Psoas muscle (tissue), 8 donors: ENCODE data around the gene CHST2. TPM values are rescaled to one million over a fixed set of nuclear protein-coding genes. Genes with fewer than 3 reads are reported as not detected.
"Not testable (repeated sequence)": the region's sequence is repeated elsewhere in the genome, so short reads cannot be mapped to it uniquely, and the experiment has no call there.

Experiments
- ATAC-seq, 4 donors: fragments of 200-7000 bp; cut with Tn5 transposase; one replicate each; pipeline ENCODE4 v1.9.1; 2020; ENCODE audit warnings: moderate library complexity in 3 of 4, mild to moderate bottlenecking in 2 of 4
- DNase-seq, 2 donors: peaks; one replicate each; pipeline ENCODE4 v3.0.0-alpha.2; 2020
- H3K27ac ChIP-seq: fragments of 200-600 bp; one replicate; pipeline ENCODE4 v1.8.0; 2022
- H3K27me3 ChIP-seq, 3 donors: fragments of 200-600 bp in 1 of 3; one replicate each; pipeline versions ENCODE4 v1.6.1 to v1.8.0; 2013 to 2022; ENCODE audit warnings: low read length in 2 of 3, mild to moderate bottlenecking in 2 of 3, moderate library complexity in 1 of 3; ENCODE audit not compliant: insufficient read depth in 3 of 3
- H3K36me3 ChIP-seq, 2 donors: fragments of 200-600 bp in 1 of 2; one replicate each; pipeline versions ENCODE4 v1.6.1 to v1.8.0; 2013 to 2022; ENCODE audit warnings: low read depth in 1 of 2, mild to moderate bottlenecking in 1 of 2, moderate library complexity in 1 of 2; ENCODE audit not compliant: insufficient read depth in 1 of 2
- H3K4me1 ChIP-seq: fragments of 200-600 bp; one replicate; pipeline ENCODE4 v1.8.0; 2022
- H3K4me3 ChIP-seq: fragments of 200-600 bp; one replicate; pipeline ENCODE4 v1.8.0; 2022; ENCODE audit warnings: mild to moderate bottlenecking
- H3K9me3 ChIP-seq: fragments of 200-600 bp; one replicate; pipeline ENCODE4 v1.8.0; 2022
- CTCF ChIP-seq: fragments of 200-600 bp; IDR thresholded peaks from one replicate; pipeline ENCODE4 v1.8.0; 2022; ENCODE audit warnings: antibody characterized with exemption
- WGBS, 3 donors: extraction: QIAGEN DNeasy Blood & Tissue Kit; methylation state at CpG; one replicate each; pipeline versions ENCODE4 v1.1.6 to v1.1.7; 2013; 5-methylcytosine and 5-hydroxymethylcytosine counted together
- intact Hi-C, 2 donors: fragments of 100-400 bp; cut with DNase I; formaldehyde crosslinking; loops; one replicate each; pipeline versions ENCODE4 v1.11.0 to v1.14.2; 2022
- long read RNA-seq, 2 donors: library from polyadenylated mRNA; unstranded; transcript quantifications; one replicate each; pipeline ENCODE4 v2.0.0, GENCODE V29; 2021
- polyA plus RNA-seq, 3 donors: library from polyadenylated mRNA; stranded (reverse); fragments of 200-250 nt; gene quantifications; one replicate each; pipeline ENCODE4 v1.2.3, GENCODE V29; 2013
- total RNA-seq, 4 donors: library from RNA; stranded (reverse); fragmentation: NEBNext Ultra II Directional in 2 of 4; extraction: Animal tissue kit (Norgen Biotek cat#: 25700) in 2 of 4; gene quantifications; one replicate each; pipeline versions ENCODE4 v1.2.1 to v1.2.4, GENCODE V29; 2021 to 2023
- donor health status: healthy with polysubstance abuse.
- donor health status: DM: no; HTN: no; CAD: no; lungs with moderate emphysema.
- donor health status: Bipolar disorder and iron deficiency.
- donor health status: healthy.
- donor health status: DM: yes; HTN: yes; CAD: no.
- donor health status: DM: no; HTN: no; CAD: no.
- donor health status: DM: no; HTN: no; CAD: no.
- donor health status: DM: yes; HTN: yes; CAD: no.

The CHST2 gene, protein sequence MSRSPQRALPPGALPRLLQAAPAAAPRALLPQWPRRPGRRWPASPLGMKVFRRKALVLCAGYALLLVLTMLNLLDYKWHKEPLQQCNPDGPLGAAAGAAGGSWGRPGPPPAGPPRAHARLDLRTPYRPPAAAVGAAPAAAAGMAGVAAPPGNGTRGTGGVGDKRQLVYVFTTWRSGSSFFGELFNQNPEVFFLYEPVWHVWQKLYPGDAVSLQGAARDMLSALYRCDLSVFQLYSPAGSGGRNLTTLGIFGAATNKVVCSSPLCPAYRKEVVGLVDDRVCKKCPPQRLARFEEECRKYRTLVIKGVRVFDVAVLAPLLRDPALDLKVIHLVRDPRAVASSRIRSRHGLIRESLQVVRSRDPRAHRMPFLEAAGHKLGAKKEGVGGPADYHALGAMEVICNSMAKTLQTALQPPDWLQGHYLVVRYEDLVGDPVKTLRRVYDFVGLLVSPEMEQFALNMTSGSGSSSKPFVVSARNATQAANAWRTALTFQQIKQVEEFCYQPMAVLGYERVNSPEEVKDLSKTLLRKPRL
- total RNA-seq, result 1 to 10 TPM; 1.1 to 2.1 (median 1.8) TPM
- polyA plus RNA-seq, result 1 to 10 TPM in 2 of 3 donors, under 1 TPM in 1; 0.64 to 2.9 (median 1.4) TPM
- long read RNA-seq, donor 1, full-length matches to known transcripts, result 1 of 2 reads
- long read RNA-seq, donor 1, partial matches to known transcripts, result 0 of 2 reads
- long read RNA-seq, donor 1, other reads (novel, unspliced or antisense), result 1 of 2 reads
- long read RNA-seq, donor 2, full-length matches to known transcripts, result 6 of 8 reads
- long read RNA-seq, donor 2, partial matches to known transcripts, result 0 of 8 reads
- long read RNA-seq, donor 2, other reads (novel, unspliced or antisense), result 2 of 8 reads

GRCh38 chr3:143119009-143119914 lies at the start of gene CHST2:
CHST2 (plus strand) TSS chr3:143119771; CDS start chr3:143120817, 1,046 bp downstream.
- TF ChIP-seq CTCF, result no peak

GRCh38 chr3:143070977-143071551 lies 48.5 kb upstream of the CHST2 start:
- no peak overlapping the region for H3K27ac ChIP-seq
- no peak for TF ChIP-seq CTCF
- 66 to 83% (median 78%) methylated on average over 3 of the region's 3 CpGs for WGBS, 3 donors
- DNase-seq, result no peak
- intact Hi-C loops, result no loop called here
- ATAC-seq, result no peak
- no peaks in the 10 kb centered on the region for H3K27me3 ChIP-seq
- no peaks in the 10 kb centered on the region for H3K9me3 ChIP-seq
- no peak overlapping the region for H3K4me3 ChIP-seq
- H3K4me1 ChIP-seq, result no peaks in the 10 kb centered on the region
- H3K36me3 ChIP-seq, result no peaks in the 10 kb centered on the region

More at GRCh38 chr3:143119009-143119914, at the start of gene CHST2:
- Histone ChIP-seq H3K4me1 (peaks cover 3% of the 10 kb centered on the region), H3K9me3 (no peaks in the 10 kb centered on the region), H3K27ac (peak within 1 kb of the TSS; percentile 60), H3K27me3 (peaks cover 0 to 44% (median 18%) of the 10 kb centered on the region in 3 donors), H3K36me3 (no peaks in the 10 kb centered on the region), H3K4me3 (peak within 1 kb of the TSS; percentile 88)
- intact Hi-C loops, result no loop called here
- ATAC-seq (peak; percentile 93 to 96 (median 94)), DNase-seq (peak; percentile 72 to 79)
- 1% methylated on average over 61 to 102 of the region's 102 CpGs for WGBS, 3 donors

- ATAC-seq (no peak), DNase-seq (no peak)
- H3K9me3 ChIP-seq, result no peaks in the 10 kb centered on the region
- intact Hi-C loops, result no loop called here
- H3K27me3 ChIP-seq, result no peaks in the 10 kb centered on the region
- 89 to 93% (median 90%) methylated on average over 6 of the region's 6 CpGs for WGBS, 3 donors
- no peaks in the 10 kb centered on the region for H3K4me1 ChIP-seq
- H3K27ac ChIP-seq, result no peak overlapping the region
- no peaks in the 10 kb centered on the region for H3K36me3 ChIP-seq
- TF ChIP-seq CTCF, result no peak
- no peak overlapping the region for H3K4me3 ChIP-seq
Measured at GRCh38 chr3:143071776-143072175, 47.8 kb upstream of the CHST2 start.

- H3K36me3 ChIP-seq, H3K9me3 ChIP-seq, intact Hi-C loops, H3K4me3 ChIP-seq, DNase-seq, H3K4me1 ChIP-seq, ATAC-seq, H3K27me3 ChIP-seq, H3K27ac ChIP-seq: not testable (repeated sequence)
- 91 to 92% (median 91%) methylated on average over 12 of the region's 12 CpGs for WGBS, 3 donors
Measured at GRCh38 chr3:143072298-143073020, 47.1 kb upstream of the CHST2 start.

DNA sequence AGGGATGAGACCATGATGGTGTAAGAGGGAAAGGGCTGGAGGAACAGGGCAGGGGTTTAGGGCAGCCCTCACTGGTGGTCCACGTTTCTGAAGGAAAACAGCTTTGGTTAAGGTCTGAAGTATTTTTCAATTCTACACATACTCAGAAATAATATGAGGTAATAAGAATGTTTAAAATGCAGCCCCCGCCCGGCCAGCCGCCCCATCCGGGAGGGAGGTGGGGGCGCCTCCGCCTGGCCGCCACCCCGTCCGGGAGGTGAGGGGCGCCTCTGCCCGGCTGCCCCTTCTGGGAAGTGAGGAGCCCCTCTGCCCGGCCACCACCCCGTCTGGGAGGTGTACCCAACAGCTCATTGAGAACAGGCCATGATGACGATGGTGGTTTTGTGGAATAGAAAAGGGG lies 46.0 kb upstream of the CHST2 start:
- H3K4me3 ChIP-seq, H3K9me3 ChIP-seq, H3K4me1 ChIP-seq, DNase-seq, intact Hi-C loops, H3K36me3 ChIP-seq, ATAC-seq, H3K27me3 ChIP-seq, H3K27ac ChIP-seq: not testable (repeated sequence)
- 88 to 92% (median 90%) methylated on average over 12 to 14 of the region's 15 CpGs for WGBS, 3 donors

- H3K27me3 ChIP-seq, H3K36me3 ChIP-seq, H3K27ac ChIP-seq, H3K4me1 ChIP-seq, intact Hi-C loops, H3K4me3 ChIP-seq, ATAC-seq, H3K9me3 ChIP-seq, DNase-seq: not testable (repeated sequence)
- 67 to 84% (median 76%) methylated on average over 3 to 5 of the region's 5 CpGs for WGBS, 3 donors
Measured at GRCh38 chr3:143073983-143074382, 45.6 kb upstream of the CHST2 start.
